ENCODE measurements around the gene GPR162. TPM values are rescaled to one million over a fixed set of nuclear protein-coding genes. Genes with fewer than 3 reads are reported as not detected.

The GPR162 gene
- total and polyA plus RNA-seq, 10 of the 15 experiments (the other 5 are each of a cell fraction or from before 2014, with no cell fraction given), result not detected

DNA sequence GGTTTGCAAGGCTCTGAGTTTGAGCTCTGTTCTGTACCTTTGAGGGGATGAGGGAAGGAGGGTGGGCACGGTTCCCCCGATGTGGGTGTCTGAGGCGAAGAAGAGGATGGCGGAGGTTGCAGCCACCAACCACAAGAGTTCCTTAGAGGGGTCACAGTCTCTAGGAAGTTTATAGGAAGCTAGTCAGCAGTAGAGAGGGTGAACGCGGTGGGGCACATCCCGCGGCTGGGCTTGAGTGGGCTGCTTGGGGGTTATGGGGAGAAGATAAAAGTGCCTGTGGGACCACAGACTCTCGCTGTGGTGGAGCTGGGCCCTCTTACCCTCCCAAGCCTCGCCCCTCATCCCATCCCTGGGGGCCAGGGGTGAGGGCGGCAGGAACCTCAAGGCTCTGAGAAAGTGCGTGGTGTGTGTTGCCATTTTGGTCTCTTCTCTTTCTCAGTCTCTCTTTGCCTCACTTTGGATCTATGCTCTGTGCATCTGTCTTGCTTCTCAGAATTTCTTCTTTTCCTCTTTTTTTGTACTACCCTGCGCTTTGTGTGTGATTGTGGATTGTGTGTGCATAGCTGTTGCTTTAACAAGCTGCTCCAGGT, 29.6 kb upstream of the GPR162 start:
- peak overlapping the region; percentile 65 for H2AFZ ChIP-seq (ENCODE audit: control insufficient read depth, low read depth, low read length)
- RAD21 ChIA-PET (ENCODE audit: unreplicated experiment), result interaction anchor here (1.0 to 1.8 kb wide), 8 partner anchors 8 to 102 kb away, joined by 3 to 9 read pairs (median 4); partner anchors contain the start of genes CDCA3, COPS7A, MLF2 and PTMS
- H3K4me1 ChIP-seq (ENCODE audit: control insufficient read depth, insufficient read depth, low read length), result peaks cover 15% of the 10 kb centered on the region
- no TSS peak for BruUV-seq (replicated peaks)
- H3K9ac ChIP-seq (ENCODE audit: control insufficient read depth, insufficient read depth, low read length), result no peak overlapping the region
- H3K27ac ChIP-seq (ENCODE audit: control insufficient read depth, insufficient read depth), result no peak overlapping the region
- H3K36me3 ChIP-seq (ENCODE audit: control insufficient read depth in 2 of 2, insufficient read depth in 2 of 2, low read length in 1 of 2), result no peaks in the 10 kb centered on the region
- no peak for DNase-seq (ENCODE audit: low read depth, low spot score)
- no peaks in the 10 kb centered on the region for H3K9me3 ChIP-seq (replicated peaks; ENCODE audit: control insufficient read depth, insufficient read depth, low read length)
- TF ChIP-seq, protein P1, sequence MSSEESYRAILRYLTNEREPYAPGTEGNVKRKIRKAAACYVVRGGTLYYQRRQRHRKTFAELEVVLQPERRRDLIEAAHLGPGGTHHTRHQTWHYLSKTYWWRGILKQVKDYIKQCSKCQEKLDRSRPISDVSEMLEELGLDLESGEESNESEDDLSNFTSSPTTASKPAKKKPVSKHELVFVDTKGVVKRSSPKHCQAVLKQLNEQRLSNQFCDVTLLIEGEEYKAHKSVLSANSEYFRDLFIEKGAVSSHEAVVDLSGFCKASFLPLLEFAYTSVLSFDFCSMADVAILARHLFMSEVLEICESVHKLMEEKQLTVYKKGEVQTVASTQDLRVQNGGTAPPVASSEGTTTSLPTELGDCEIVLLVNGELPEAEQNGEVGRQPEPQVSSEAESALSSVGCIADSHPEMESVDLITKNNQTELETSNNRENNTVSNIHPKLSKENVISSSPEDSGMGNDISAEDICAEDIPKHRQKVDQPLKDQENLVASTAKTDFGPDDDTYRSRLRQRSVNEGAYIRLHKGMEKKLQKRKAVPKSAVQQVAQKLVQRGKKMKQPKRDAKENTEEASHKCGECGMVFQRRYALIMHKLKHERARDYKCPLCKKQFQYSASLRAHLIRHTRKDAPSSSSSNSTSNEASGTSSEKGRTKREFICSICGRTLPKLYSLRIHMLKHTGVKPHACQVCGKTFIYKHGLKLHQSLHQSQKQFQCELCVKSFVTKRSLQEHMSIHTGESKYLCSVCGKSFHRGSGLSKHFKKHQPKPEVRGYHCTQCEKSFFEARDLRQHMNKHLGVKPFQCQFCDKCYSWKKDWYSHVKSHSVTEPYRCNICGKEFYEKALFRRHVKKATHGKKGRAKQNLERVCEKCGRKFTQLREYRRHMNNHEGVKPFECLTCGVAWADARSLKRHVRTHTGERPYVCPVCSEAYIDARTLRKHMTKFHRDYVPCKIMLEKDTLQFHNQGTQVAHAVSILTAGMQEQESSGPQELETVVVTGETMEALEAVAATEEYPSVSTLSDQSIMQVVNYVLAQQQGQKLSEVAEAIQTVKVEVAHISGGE (CRISPR knock-in tag; IDR thresholded peaks at IDR 0.05), result no peak
- TF ChIP-seq RUNX3 (IDR thresholded peaks at IDR 0.05; ENCODE audit: low read length) (0 out of 2 replicates have a peak, but pooled peaks have one; percentile 23), RCOR1 (conservative IDR thresholded peaks at IDR 0.05; ENCODE audit: low read depth, low read length) (0 out of 2 replicates have a peak, but pooled peaks have one; percentile 27), MEF2B (IDR thresholded peaks at IDR 0.05; ENCODE audit: partially characterized antibody, poor library complexity, severe bottlenecking) (peak; percentile 12), POLR2A (IDR thresholded peaks at IDR 0.05; ENCODE audit: low read depth, low read length) (no peak), IKZF1 (conservative IDR thresholded peaks at IDR 0.05) (no peak), JUND (IDR thresholded peaks at IDR 0.05; ENCODE audit: low read depth, low read length) (no peak), YBX1 (IDR thresholded peaks at IDR 0.05) (no peak), YY1 (IDR thresholded peaks at IDR 0.05; ENCODE audit: low read depth, low read length) (no peak), NR2C1 (IDR thresholded peaks at IDR 0.05) (no peak)
- TF ChIP-seq, protein P2, sequence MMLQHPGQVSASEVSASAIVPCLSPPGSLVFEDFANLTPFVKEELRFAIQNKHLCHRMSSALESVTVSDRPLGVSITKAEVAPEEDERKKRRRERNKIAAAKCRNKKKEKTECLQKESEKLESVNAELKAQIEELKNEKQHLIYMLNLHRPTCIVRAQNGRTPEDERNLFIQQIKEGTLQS (IDR thresholded peaks at IDR 0.05; ENCODE audit: borderline replicate concordance, extremely low read depth, low read depth, low read length), result no peak
- no peak overlapping the region for H3K4me3 ChIP-seq
- ATAC-seq, result peak; percentile 33; the same call in 2 of the 3 replicates
- H3K79me2 ChIP-seq (ENCODE audit: control insufficient read depth, insufficient read depth, low read length), result no peaks in the 10 kb centered on the region
- intact Hi-C loops (cut with micrococcal nuclease; ENCODE audit: unreplicated experiment) (no loop called here), in situ Hi-C loops (cut with MboI) (no loop called here)
- no peak for FAIRE-seq
- SMC1A ChIA-PET (ENCODE audit: uncharacterized antibody, unreplicated experiment), result interaction anchor here (0.9 to 2.0 kb wide), 9 partner anchors 9 to 95 kb away, joined by 3 to 10 read pairs (median 4); partner anchors contain the start of genes GPR162 and MLF2
- peak overlapping the region; percentile 19; the same call in 1 of the 2 replicates for H3K4me2 ChIP-seq (ENCODE audit: control insufficient read depth, insufficient read depth)
- H4K20me1 ChIP-seq (ENCODE audit: control insufficient read depth, insufficient read depth), result no peaks in the 10 kb centered on the region
- no peaks in the 10 kb centered on the region; a peak in 1 of 4 replicates for H3K27me3 ChIP-seq (replicated peaks in 1 of 2; ENCODE audit: control insufficient read depth in 2 of 2, insufficient read depth in 2 of 2, low read length in 1 of 2)
- 38% methylated on average over 13 of the region's 13 CpGs for WGBS (ENCODE audit: insufficient coverage, insufficient replicate concordance, low lambda C conversion rate, missing lambda C conversion rate)
- CTCF ChIA-PET, result interaction anchor here (0.8 to 2.3 kb wide), 15 partner anchors 11 to 253 kb away, joined by 3 to 19 read pairs (median 4); partner anchors contain the start of genes MLF2 and SPSB2
- POLR2A ChIA-PET, result interaction anchor here (0.6 to 2.5 kb wide), 11 partner anchors 8 to 257 kb away, joined by 3 to 12 read pairs (median 5); partner anchors contain the start of genes CDCA3, GAPDH, MLF2 and PTMS

All from GM12878 (cell line).